Measurements from ENCODE around the gene EYS.

- TF ChIP-seq CTCF (IDR thresholded peaks at IDR 0.05) (no peak), SIN3A (IDR thresholded peaks at IDR 0.05; ENCODE audit: borderline replicate concordance, low read depth, low read length) (no peak), POLR2AphosphoS5 (IDR thresholded peaks at IDR 0.05; ENCODE audit: low read depth, low read length) (no peak), RXRA (IDR thresholded peaks at IDR 0.05; ENCODE audit: borderline replicate concordance, low read depth) (no peak), YY1 (IDR thresholded peaks at IDR 0.05; ENCODE audit: low read depth) (no peak), REST (IDR thresholded peaks at IDR 0.05; ENCODE audit: low read depth, low read length) (no peak), FOXM1 (IDR thresholded peaks at IDR 0.05; ENCODE audit: low read depth) (no peak), EZH2phosphoT487 (IDR thresholded peaks at IDR 0.05; ENCODE audit: borderline replicate concordance, low read depth) (no peak), MAX (IDR thresholded peaks at IDR 0.05; ENCODE audit: low read depth) (no peak), ELF1 (IDR thresholded peaks at IDR 0.05) (no peak), JUND (IDR thresholded peaks at IDR 0.05) (no peak), RAD21 (IDR thresholded peaks at IDR 0.05; ENCODE audit: low read length) (no peak), USF2 (IDR thresholded peaks at IDR 0.05; ENCODE audit: borderline replicate concordance, low read depth, low read length) (no peak), RFX5 (IDR thresholded peaks at IDR 0.05; ENCODE audit: low read length) (no peak)
Observed at GRCh38 chr6:64263778-64264177, 1443.2 kb downstream of the EYS start.

All from SK-N-SH (cell line).